ENCODE data around the gene LAMB4.
"Not testable (repeated sequence)": the region's sequence is repeated elsewhere in the genome, so short reads cannot be mapped to it uniquely, and the experiment has no call there.

LAMB4 gene

GRCh38 chr7:108051454-108051853 lies 78.7 kb downstream of the LAMB4 start:
- DNase-seq (ENCODE audit: low read depth in 2 of 3, low spot score in 2 of 3) = no peak

DNA sequence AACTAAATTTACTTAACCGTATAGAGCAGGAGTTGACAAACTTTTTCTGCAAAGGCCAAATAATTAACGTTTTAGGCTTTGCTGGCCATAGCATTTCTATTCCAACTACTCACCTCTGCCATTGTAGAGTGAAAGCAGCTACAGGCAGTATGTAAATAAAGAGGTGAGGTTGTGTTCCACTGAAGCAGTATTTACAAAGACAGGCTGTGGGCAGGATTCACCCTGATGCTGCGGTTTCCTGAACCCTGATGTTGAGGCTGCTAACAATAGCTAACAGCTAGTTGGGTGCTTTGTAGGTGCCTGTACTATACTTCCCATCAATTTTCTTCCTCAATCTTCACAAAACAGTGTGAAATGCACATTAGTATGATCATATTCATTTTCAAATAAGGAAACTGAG lies 80.2 kb downstream of the LAMB4 start:
- no peak for DNase-seq (ENCODE audit: low read depth in 2 of 3, low spot score in 2 of 3)

- DNase-seq (ENCODE audit: low read depth in 2 of 3, low spot score in 2 of 3) = no peak
Measured at GRCh38 chr7:108048422-108048821, 81.7 kb downstream of the LAMB4 start.

- DNase-seq (ENCODE audit: low read depth in 2 of 3, low spot score in 2 of 3) = no peak
Measured at GRCh38 chr7:108046952-108047506, 83.1 kb downstream of the LAMB4 start.

DNA sequence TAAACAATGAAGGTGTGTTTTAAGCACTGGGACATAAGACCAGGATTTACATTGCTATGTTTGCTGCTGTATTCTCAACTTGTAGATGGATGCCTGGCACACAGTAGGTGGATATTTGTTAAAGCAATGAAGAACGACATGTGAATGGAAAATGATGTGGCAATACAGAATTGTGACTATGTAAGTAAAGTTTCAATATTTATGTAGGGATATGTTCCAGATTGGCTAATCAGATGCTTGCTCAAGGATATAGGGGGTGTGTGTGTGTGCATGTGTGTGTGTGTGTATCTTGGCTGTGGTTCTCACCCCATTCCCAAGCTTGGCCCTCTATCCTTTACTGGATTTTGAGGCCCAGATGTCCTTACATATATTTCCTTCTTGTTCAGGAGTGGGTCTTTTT lies 84.5 kb downstream of the LAMB4 start:
- no peak for DNase-seq (ENCODE audit: low read depth in 2 of 3, low spot score in 2 of 3)

GRCh38 chr7:108045154-108045553 lies 85.0 kb downstream of the LAMB4 start:
- DNase-seq (ENCODE audit: low read depth in 2 of 3, low spot score in 2 of 3) = no peak

DNA sequence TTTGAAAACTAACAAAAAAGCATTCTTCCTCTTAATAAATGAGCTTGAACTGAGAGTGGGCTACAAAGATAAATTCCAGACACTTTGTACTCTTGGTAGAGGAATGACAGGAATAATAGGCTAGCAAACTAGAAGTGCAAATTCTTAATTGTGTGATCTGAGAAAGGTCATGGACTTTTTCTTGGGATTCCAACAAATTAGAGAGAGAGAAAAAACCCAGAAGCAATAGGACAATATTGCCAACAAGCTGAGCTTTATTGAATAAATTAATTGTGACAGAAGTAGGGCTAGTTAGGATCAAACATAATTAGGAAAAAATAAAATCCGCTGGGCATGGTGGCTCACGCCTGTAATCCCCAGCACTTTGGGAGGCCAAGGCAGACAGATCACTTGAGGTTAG lies 85.8 kb downstream of the LAMB4 start:
- DNase-seq (ENCODE audit: low read depth in 2 of 3, low spot score in 2 of 3) = no peak

GRCh38 chr7:108038986-108039385 lies 91.2 kb downstream of the LAMB4 start:
- no peak for DNase-seq (ENCODE audit: low read depth in 2 of 3, low spot score in 2 of 3)

GRCh38 chr7:108037741-108038140 lies 92.4 kb downstream of the LAMB4 start:
- DNase-seq (ENCODE audit: low read depth in 2 of 3, low spot score in 2 of 3) = no peak

DNA sequence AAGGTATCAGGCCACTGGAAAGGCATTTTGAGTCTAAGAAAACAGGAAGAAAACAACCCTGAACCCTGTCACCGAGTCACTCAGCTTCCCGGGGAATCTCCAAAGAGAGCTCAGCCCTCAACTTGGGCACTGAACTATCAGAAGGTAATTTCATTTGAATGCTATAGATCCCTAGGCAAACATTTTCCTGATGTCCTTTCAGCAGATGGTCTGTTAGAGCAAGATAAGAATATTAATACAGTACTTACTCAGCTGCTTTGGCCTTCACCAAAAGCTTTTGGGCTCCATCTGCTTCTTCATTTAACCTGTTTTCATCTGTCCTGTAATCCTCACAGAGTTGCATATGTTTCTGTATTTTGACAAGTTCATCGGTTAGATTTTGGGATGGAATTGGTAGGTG lies 93.0 kb downstream of the LAMB4 start:
- no peak for DNase-seq (ENCODE audit: low read depth in 2 of 3, low spot score in 2 of 3)

- no peak for DNase-seq (ENCODE audit: low read depth in 2 of 3, low spot score in 2 of 3)
Measured at GRCh38 chr7:108034586-108034985, 95.6 kb downstream of the LAMB4 start.

DNA sequence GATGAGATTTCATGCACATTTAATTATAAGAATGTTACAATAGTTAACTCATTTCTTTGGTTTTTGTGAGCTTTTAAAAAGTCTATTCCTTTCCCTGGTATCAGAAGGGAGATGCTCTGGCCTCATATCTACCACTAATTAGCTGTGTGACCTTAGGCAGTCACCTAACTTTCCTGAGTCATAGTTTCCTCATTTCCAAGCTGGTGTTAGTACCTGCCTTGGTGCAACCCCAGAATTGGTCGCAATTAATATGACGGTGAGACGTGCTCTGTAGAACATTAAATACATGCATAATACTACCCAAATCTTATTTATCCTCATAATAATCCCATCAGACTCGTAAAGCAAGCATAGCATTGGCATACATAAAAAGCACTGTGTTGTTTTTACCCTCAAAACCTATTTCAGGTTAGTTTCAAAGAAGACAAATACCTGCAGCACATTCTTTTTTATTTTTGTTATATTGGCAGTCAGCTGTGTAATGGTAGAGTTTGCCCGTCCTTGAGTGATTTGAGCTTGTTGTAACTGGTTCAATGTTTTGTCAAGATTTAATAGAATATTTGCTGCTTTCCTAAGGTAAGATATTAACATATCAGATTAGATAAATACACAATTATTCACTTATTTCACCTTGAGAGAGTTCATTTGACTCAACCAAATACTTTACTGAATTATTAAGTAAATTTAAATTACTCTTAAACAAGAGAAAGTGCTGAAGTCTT lies 96.2 kb downstream of the LAMB4 start:
- no peak for DNase-seq (ENCODE audit: low read depth in 2 of 3, low spot score in 2 of 3)

- not testable (repeated sequence) for DNase-seq (ENCODE audit: low read depth in 2 of 3, low spot score in 2 of 3)
Measured at GRCh38 chr7:108033309-108033708, 96.9 kb downstream of the LAMB4 start.

DNA sequence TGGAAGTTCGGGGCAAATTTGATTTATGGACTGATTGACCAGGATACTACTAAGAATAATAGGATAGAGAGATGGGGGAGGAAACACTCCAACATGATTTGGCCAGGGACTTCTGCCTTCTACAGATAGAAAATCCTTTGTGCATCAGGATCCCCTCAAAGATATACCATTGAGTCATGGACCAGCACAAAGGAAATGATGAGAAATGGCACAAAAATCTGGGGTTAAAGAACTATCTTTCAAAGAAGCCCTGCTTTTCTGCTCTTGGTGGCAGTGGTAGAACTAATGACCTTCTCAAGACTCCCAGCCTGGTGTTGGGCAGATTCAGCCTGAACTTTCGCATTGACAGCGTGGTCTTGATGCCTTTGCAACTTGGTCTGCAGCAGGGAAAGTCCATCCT lies 99.6 kb downstream of the LAMB4 start:
- DNase-seq (ENCODE audit: low read depth in 2 of 3, low spot score in 2 of 3) = no peak

GRCh38 chr7:108029034-108029433 lies 101.1 kb downstream of the LAMB4 start:
- DNase-seq (ENCODE audit: low read depth in 2 of 3, low spot score in 2 of 3) = no peak

DNA sequence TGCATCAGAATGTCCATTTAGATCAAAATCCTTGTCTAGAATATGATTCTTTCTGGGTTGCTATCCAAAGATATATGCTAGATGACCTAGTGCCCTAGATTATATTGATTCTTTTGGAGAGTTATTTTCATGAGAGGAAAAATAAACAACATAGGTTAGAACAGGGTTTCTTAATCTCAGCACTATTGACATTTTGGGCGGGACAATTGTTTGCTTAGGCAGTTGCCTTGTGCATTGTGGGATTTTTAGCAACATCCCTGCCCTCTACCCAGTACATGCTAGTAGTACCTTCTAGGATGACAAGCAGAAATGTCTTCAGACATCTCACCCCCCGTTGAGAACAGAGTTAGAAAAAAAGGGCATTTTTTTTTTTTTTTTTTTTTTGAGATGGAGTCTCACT lies 102.0 kb downstream of the LAMB4 start:
- DNase-seq (ENCODE audit: low read depth in 2 of 3, low spot score in 2 of 3) = no peak

DNA sequence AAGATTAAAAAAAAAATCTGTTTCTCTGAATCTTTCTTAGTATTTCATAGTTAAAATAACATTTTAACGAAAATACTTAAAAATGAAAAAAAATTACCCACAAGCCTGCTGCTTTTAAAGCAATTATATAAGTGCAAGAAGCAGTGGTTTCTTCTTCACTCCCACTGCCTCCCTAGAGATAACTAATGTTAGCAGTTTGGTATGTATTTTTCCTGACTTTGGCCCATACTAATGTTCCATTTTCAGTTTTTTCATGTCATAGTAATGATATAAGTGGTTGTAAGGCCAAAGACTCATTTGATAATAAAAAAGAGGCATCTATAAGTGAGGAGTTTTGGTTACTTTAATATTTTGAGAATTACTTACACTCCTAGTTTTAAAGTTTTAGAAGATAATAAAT lies 102.9 kb downstream of the LAMB4 start:
- DNase-seq (ENCODE audit: low read depth in 2 of 3, low spot score in 2 of 3) = no peak

- no peak for DNase-seq (ENCODE audit: low read depth in 2 of 3, low spot score in 2 of 3)
Measured at GRCh38 chr7:108026647-108027046, 103.5 kb downstream of the LAMB4 start.

DNA sequence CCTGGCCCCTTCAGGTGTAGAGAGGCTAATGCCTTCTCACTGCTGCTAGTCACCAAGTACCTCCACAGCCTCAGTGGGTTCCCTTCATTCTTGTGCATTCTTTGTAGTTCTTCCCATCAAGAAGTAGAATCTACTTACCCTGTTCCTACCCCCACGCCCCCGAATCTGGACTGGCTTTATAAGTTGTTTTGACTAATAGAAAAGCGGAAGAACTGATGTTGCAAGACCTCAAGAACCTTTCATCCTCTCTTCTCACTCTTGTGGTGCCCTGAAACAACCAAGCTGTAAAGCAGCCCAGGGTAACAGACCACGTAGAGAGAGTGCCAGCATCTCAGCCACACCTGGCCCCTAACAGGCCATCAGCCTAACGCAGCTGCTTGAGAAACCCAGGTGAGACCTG lies 104.0 kb downstream of the LAMB4 start:
- DNase-seq (ENCODE audit: low read depth in 2 of 3, low spot score in 2 of 3) = no peak

GRCh38 chr7:108024538-108024937 lies 105.6 kb downstream of the LAMB4 start:
- DNase-seq (ENCODE audit: low read depth in 2 of 3, low spot score in 2 of 3) = no peak

GRCh38 chr7:108020585-108020984 lies 109.6 kb downstream of the LAMB4 start:
- no peak for DNase-seq (ENCODE audit: low read depth in 2 of 3, low spot score in 2 of 3)

DNA sequence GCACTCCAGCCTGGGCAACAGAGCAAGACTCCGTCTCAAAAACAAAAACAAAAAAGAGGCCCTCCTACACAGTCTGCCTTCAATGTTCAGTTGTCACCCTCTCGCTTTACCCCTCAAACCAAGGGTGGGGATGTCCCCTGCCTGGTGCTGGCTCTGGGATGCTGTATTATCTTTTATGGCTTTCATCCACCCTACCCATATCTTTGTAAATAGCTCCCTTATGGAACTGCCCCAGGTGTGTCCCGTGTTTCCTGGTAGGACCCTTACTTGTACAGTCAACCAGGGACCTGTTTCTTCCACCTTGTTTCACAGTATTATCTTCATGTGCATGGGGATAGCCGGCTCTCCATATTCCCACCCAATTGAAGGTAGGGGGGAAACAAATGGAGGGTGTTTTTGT lies 111.5 kb downstream of the LAMB4 start:
- DNase-seq (ENCODE audit: low read depth in 2 of 3, low spot score in 2 of 3) = no peak

DNA sequence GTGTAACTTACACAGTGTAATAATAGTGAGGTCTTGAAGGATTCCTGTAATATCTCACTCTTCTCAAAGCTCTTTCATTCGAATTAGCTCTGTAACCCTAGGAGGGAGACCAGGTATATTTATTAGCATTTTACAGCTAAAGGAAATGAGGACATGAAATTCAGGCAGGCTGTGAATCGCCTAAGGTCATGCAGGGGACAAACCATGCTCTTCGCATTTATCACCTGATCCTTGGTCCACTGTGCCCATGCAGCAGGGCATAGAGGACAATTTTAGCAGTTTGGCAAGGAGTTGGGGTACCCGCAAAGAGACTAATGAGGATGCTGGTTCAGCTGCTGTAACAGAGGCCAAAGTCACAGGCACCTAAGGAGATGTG lies 112.4 kb downstream of the LAMB4 start:
- no peak for DNase-seq (ENCODE audit: low read depth in 2 of 3, low spot score in 2 of 3)
